Activated CD8-positive, alpha-beta memory T cell treated with anti-CD3 and anti-CD28 coated beads for 36 hours (primary cell): ENCODE data around the gene ZNF695. TPM values are rescaled to one million over a fixed set of nuclear protein-coding genes. Genes with fewer than 3 reads are reported as not detected.

Source experiments
- CTCF ChIA-PET: fragments of 350-600 bp; sonication (Branson Sonifier 250); formaldehyde crosslinking; loops from one replicate; lab custom pipeline; 2021; ENCODE audit warnings: antibody characterized with exemption; lab: Charles Lee
- POLR2A ChIA-PET: fragments of 350-600 bp; sonication (Branson Sonifier 250); formaldehyde crosslinking; loops from one replicate; lab custom pipeline; 2021; ENCODE audit warnings: antibody characterized with exemption; lab: Charles Lee
- total RNA-seq, 2 experiments: library from RNA; stranded (reverse); gene quantifications; one replicate each; pipeline ENCODE4 v1.2.3, GENCODE V29; 2021

The ZNF695 gene
- total RNA-seq, 2 experiments from 2014 or later = 0.38 to 0.63 TPM

- CTCF ChIA-PET = interaction anchor here (0.6 kb wide), 1 partner anchor 82 kb away, joined by 3 read pairs; no protein-coding TSS in a partner anchor
- POLR2A ChIA-PET = no interaction called here
Measured at GRCh38 chr1:246969621-246970020, 38.2 kb downstream of the ZNF695 start.

- ChIA-PET POLR2A (no interaction called here), CTCF (no interaction called here)
Measured at GRCh38 chr1:246966502-246966901, 41.4 kb downstream of the ZNF695 start.

DNA sequence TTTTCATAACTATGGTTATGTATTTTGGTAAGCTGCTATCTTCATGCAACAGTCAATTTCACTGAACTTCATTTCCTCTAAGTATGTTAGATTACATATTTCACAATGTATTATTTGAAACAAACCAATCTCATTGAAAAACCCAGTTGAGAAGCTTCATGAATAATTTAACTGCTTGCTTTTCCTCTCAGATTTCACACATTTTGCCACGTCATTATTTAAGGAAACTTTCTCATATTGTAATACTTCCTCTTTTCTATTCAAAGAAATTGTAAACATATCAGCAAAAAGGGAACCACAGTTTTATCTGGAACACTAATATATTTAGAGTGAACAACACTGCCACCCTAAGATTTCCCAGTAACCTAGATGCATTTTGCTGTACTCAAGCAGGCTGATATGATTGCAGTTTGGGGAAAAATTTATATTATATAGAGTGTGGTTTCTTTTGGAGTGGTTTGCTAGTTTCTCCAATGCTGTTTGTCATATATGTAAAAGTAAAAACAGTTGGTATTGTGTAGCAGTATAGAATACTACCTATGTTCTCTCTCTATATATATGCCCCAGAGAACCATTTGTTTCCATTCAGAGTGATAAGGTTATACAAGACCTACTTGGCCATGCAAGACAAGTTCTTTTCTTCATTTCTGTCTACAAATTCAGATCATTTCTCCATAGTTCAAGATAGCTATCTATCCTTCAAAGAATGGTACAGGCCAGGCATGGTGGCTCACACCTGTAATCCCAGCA lies 47.7 kb downstream of the ZNF695 start:
- POLR2A ChIA-PET = interaction anchor here (1.1 kb wide), 1 partner anchor 28 kb away, joined by 3 read pairs; the partner anchor contains the start of gene AHCTF1
- CTCF ChIA-PET = no interaction called here

DNA sequence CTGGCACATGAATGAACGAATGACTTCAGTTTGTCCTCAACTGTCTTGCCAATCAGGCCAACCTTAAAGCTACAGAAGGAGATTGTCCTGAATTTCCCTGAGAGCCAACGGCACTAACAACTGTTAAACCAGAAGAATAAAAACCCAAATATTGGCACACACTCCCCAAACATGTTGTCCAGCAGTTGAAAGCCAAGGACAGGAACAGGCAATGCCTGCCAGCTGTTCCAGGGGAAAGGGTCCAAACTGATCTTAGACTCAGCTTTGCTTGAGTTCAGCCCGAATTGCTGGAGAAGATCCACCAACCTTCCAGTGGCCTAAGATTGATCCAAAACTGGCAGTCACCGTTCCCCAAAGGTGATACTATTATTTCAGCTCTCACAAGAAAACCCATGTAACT lies 53.7 kb downstream of the ZNF695 start:
- ChIA-PET CTCF (interaction anchor here (0.6 kb wide), 1 partner anchor 231 kb away, joined by 4 read pairs; no protein-coding TSS in a partner anchor), POLR2A (no interaction called here)

DNA sequence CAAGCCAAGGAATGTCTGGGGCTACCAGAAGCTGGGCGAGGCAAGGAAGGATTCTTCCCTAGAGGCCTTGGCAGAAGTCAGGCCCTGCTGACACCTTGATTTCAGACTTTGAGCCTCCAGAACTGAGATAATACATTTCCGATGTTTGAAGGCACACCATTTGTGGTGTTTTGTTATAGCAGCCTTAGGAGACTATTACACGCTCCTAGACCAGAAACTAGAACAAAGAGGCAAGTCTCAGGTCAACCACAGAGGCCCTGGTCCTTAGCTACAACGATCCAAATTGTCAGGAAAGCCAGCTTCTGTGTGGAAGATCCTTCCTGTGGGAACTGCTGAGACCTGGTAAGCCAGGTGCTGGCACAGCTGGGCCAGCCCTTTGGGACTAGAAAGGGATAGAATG lies 56.4 kb downstream of the ZNF695 start:
- POLR2A ChIA-PET = no interaction called here

GRCh38 chr1:246949956-246950355 lies 57.9 kb downstream of the ZNF695 start:
- POLR2A ChIA-PET = no interaction called here
- CTCF ChIA-PET = no interaction called here

More for the DNA sequence above, 56.4 kb downstream of the ZNF695 start:
- CTCF ChIA-PET = interaction anchor here (2.0 kb wide), 1 partner anchor 19 kb away, joined by 5 read pairs; no protein-coding TSS in a partner anchor

DNA sequence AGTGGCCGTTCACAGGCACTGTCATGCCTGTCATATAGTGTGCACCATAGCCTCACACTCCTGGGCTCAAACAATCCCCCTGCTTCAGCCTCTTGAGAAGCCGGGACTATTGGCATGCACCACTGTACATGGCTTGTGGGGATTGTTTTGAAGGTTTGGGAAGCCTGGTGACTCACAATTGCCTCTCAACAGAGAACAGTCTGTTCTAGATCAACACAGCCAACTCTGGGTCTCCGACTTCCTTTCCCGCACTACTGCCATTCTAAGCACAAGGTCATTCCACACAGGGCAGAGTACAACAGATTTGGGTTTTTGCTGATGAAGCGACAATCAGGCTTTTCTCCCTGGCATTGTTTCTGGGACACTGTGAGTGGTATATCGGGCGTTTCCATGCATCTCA lies 60.6 kb downstream of the ZNF695 start:
- ChIA-PET POLR2A (no interaction called here), CTCF (no interaction called here)

DNA sequence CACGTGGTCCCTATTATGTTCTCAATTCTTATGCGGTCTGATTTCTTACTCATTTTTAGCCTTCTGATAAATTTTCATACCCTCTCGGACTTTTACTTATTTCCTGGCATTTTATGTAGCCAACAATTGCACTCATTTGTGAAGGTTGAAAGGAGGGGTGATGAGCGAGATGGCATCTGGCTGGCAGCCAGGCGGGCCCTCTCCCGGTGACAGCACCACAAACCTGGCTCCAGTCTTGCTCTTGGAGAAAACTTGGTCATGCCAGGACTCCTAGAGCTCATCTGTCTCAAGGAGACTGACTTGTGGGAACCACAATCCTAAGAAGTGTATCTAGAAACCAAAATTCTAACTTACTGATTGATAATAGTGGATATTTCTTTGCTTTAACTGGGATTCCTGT lies 61.5 kb downstream of the ZNF695 start:
- CTCF ChIA-PET = interaction anchor here (0.6 to 0.7 kb wide), 2 partner anchors 143 to 310 kb away, joined by 3 read pairs; no protein-coding TSS in a partner anchor

More for the DNA sequence above, 61.5 kb downstream of the ZNF695 start:
- POLR2A ChIA-PET = no interaction called here

Other genes starting within 250 kb of the ZNF695 start
- gene AHCTF1, start 76.1 kb downstream of the ZNF695 start, total RNA-seq = 10 to 100 TPM; 57.6 to 62.0 TPM
- 1 to 10 TPM; 3.6 to 4.1 TPM for gene ZNF670, start 70.8 kb upstream of the ZNF695 start, total RNA-seq
- 1 to 10 TPM; 7.2 to 8.7 TPM for gene ZNF669, start 96.3 kb upstream of the ZNF695 start, total RNA-seq
- gene ZNF124, start 164.0 kb upstream of the ZNF695 start, total RNA-seq = 10 to 100 TPM; 19.4 to 21.9 TPM
- gene VN1R5, start 248.0 kb upstream of the ZNF695 start, total RNA-seq = not detected